ENCODE measurements around the gene CTSH. TPM values are rescaled to one million over a fixed set of nuclear protein-coding genes. Genes with fewer than 3 reads are reported as not detected.

The CTSH gene
- total RNA-seq, 3 donors from 2014 or later, result 29.6 to 57.4 (median 53.8) TPM

DNA sequence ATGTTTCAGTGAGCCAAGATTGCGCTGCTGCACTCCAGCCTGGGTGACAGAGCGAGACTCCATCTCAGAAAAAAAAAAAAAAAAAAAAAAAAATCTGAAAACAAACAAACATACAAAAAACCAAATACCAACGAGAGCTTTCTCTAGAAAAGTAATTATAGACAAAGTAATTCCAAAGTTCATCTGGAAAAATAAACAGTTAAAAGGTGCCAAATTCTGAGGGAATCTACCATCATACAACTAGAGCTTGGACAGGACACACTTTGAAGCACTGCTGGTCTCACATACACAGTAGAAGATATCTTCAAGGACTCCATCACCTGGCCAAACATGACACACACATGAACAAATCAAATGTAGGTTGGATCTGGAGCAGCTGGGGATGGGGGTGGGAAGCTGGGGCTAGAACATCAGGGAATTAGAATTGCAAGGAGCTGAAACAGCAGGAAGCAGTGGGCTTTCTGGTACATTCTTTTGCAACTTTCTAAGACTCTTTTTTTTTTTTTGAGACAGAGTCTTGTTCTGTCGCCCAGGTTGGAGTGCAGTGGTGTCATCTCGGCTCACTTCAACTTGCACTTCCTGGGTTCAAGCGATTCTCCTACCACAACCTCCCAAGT, 41.1 kb upstream of the CTSH start:
- no peak for ATAC-seq
- TF ChIP-seq, protein P1, sequence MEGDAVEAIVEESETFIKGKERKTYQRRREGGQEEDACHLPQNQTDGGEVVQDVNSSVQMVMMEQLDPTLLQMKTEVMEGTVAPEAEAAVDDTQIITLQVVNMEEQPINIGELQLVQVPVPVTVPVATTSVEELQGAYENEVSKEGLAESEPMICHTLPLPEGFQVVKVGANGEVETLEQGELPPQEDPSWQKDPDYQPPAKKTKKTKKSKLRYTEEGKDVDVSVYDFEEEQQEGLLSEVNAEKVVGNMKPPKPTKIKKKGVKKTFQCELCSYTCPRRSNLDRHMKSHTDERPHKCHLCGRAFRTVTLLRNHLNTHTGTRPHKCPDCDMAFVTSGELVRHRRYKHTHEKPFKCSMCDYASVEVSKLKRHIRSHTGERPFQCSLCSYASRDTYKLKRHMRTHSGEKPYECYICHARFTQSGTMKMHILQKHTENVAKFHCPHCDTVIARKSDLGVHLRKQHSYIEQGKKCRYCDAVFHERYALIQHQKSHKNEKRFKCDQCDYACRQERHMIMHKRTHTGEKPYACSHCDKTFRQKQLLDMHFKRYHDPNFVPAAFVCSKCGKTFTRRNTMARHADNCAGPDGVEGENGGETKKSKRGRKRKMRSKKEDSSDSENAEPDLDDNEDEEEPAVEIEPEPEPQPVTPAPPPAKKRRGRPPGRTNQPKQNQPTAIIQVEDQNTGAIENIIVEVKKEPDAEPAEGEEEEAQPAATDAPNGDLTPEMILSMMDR (IDR thresholded peaks at IDR 0.05), result no peak
- H3K36me3 ChIP-seq (ENCODE audit: low read depth), result no peaks in the 10 kb centered on the region
- H3K9me3 ChIP-seq, result no peaks in the 10 kb centered on the region
- intact Hi-C loops (cut with DNase I, micrococcal nuclease), result no loop called here
- no peak for DNase-seq
- no peaks in the 10 kb centered on the region for H3K4me1 ChIP-seq (ENCODE audit: low read depth)
- H3K4me3 ChIP-seq, result no peak overlapping the region

DNA sequence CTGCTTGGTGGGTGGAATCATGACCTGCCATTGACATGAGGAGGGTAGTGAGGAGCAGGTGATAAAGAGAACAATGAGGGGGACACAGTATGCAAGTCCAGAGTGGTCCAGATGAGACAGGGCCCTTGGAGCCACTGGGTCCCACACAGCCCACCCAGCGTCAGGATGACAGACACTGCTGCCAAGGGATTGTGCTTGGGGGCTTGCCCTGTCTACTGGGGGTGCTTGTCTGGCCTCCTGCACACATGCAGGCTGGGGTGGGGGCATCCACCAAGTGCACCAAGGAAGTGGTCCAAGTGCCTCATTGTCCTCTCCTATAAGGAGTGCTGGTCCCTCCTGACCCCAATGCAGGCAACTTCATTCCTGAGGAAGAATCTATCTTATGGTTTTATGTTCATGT, 39.2 kb upstream of the CTSH start:
- ATAC-seq, result no peak
- intact Hi-C loops (cut with DNase I, micrococcal nuclease), result no loop called here
- TF ChIP-seq, protein P1 (IDR thresholded peaks at IDR 0.05), result no peak
- no peaks in the 10 kb centered on the region for H3K9me3 ChIP-seq
- no peak overlapping the region for H3K4me3 ChIP-seq
- H3K4me1 ChIP-seq (ENCODE audit: low read depth), result no peaks in the 10 kb centered on the region
- H3K36me3 ChIP-seq (ENCODE audit: low read depth), result no peaks in the 10 kb centered on the region
- DNase-seq, result no peak

GRCh38 chr15:78983146-78983918, 38.5 kb upstream of the CTSH start:
- Histone ChIP-seq H3K4me3 (no peak overlapping the region), H3K36me3 (ENCODE audit: low read depth) (no peaks in the 10 kb centered on the region), H3K9me3 (no peaks in the 10 kb centered on the region), H3K4me1 (ENCODE audit: low read depth) (no peaks in the 10 kb centered on the region)
- no peak for DNase-seq
- intact Hi-C loops (cut with DNase I, micrococcal nuclease), result no loop called here
- no peak for ATAC-seq
- TF ChIP-seq, protein P1 (IDR thresholded peaks at IDR 0.05), result no peak

DNA sequence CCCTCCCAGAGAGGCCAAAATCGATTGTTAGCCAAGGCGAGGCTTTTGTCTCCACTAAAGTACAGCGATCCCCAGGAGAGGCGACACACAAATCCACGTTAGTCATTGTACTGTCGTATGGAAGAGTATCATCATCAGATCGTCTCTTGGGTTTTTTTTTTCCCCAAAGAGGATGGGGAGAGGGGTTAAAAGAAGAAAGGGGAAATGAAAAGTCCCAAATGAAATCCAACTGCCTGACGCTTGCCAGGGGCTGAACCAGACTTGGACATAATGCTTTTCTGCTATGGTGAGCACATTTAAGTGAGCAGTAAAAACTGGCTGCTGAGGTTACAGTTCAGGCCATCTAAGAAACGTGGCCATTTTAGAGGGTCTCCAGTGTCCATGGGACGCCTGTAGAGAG, 37.9 kb upstream of the CTSH start:
- no peaks in the 10 kb centered on the region for H3K36me3 ChIP-seq (ENCODE audit: low read depth)
- no peak for DNase-seq
- no peaks in the 10 kb centered on the region for H3K4me1 ChIP-seq (ENCODE audit: low read depth)
- intact Hi-C loops (cut with DNase I, micrococcal nuclease), result no loop called here
- TF ChIP-seq, protein P1 (IDR thresholded peaks at IDR 0.05), result no peak
- no peaks in the 10 kb centered on the region for H3K9me3 ChIP-seq
- no peak for ATAC-seq
- no peak overlapping the region for H3K4me3 ChIP-seq

DNA sequence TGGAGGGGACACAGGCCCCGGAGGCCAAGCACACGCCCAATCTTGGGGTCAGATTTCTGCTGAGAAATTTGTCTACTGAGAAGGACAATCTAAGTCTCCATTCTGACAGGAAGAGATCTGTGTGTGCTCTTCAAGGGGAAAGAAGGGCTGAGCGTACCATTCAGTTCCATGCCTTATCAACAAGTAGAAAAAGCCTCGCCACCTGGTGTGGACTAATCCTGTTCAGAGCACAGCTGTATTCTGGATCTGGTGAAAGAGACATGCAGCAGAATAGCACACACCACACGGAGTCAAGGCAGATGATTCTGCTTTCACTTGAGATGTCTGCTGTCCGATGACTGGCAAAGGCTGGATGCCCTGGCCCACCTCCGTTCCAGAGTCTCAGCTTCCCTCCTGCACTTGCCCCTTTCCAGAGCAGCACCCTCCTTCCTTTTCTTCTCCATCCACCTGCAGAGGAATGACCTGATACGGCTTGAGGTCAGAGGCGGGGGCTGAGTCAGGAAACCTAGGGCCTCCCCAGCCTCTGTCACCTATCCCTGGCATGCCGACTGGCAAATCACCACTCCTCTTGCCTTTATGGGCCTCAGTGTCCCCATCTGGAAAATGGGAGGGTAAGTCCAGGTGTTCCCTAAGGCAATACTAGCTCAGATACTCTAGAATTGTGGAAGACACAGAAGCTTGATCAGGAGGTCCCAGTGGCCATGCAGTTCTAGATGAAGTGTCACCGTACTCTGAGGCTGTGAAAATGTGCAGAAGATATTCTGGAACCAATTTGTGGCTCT, 36.9 kb upstream of the CTSH start:
- ATAC-seq (no peak), DNase-seq (no peak)
- no peaks in the 10 kb centered on the region for H3K4me1 ChIP-seq (ENCODE audit: low read depth)
- intact Hi-C loops (cut with DNase I, micrococcal nuclease), result no loop called here
- H3K4me3 ChIP-seq, result no peak overlapping the region
- no peaks in the 10 kb centered on the region for H3K9me3 ChIP-seq
- H3K36me3 ChIP-seq (ENCODE audit: low read depth), result no peaks in the 10 kb centered on the region
- TF ChIP-seq, protein P1 (IDR thresholded peaks at IDR 0.05), result no peak

All from mucosa of descending colon (tissue), 3 donors.